HG02642 (cell line): ENCODE results near the gene COPB1.
A peak's percentile ranks its signal among the peaks of the same experiment; 100 is the strongest.

Experiments
- ATAC-seq: cut with Tn5 transposase; IDR thresholded peaks from one replicate; pipeline ENCODE4 v1.9.1; 2021; ENCODE audit warnings: mild to moderate bottlenecking; ENCODE audit not compliant: unreplicated experiment, poor library complexity

The COPB1 gene

DNA sequence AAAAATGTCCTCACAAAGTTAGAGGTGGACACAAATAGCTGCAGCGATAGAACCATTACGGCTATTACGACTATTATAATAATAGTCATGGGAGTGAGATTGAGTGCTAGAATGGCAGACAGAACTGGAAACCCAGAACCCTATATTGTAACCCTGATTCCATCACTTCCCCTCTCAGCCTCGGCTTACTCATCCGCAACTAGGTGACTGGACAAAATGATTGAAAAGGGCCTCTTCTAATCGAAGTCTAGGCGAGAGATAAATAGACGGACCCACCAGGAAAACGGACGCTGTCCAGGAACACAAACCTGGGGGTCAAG is 19.9 kb upstream of the COPB1 start:
- peak; percentile 6 for ATAC-seq

- ATAC-seq = no peak
These were observed 19.2 kb upstream of the COPB1 start for GRCh38 chr11:14518820-14519219.

DNA sequence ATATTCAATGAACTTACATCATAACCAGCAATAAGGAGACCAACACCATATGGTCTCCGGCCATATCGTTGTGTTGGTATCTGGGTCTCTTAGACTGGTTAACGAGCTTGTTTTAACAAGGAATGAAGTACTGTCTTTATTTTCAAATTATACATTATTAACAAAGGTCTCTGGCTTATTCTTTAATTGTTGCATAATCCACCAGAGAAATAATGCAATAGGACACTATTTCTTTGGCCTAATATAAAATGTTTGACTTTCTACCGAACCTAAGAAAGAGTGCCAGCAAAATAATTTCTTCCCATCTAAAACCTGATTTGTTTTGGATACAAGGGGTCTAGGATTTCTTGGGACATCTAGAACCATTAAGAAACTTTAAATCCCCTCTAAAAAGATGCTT is 14.2 kb upstream of the COPB1 start:
- ATAC-seq = no peak

DNA sequence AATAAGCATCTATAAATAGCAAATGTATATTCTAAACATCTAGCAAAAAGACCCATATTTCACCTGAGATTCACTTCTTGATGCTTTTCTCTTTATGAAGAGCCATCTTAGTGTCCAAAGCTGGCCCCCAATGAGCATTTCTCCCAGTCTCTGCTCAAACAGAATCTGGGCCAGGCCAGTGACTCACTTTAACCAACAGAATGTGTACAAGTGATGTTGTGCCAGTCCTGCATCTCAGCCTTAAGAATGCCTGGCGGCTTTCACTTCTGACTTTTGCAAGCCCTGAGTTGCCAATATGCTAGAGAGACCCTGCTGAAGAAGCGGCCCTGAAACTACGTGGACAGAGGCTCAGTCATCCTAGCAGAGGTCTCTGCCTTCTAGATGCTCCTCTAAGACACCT is 6.9 kb upstream of the COPB1 start:
- ATAC-seq = no peak

DNA sequence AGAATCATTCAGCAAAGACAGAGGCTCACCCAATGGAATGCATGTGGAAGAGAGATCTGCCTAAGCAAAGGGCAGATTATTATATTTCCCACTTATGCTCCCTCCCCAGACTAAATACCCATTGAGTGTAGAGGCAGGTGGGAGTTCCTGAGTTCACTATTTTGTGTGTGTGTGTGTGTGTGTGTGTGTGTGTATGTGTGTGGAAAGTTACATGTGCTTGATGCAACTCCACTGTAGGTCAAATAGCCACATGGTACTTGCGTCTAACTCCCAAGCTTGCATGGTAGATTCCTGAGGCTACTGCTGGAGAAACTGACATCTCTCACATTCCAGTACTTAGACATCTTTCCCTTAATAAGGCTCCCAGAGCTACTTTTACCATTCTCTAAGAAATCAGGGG is 3.4 kb upstream of the COPB1 start:
- ATAC-seq = no peak

- ATAC-seq = no peak
These were observed 2.4 kb upstream of the COPB1 start for GRCh38 chr11:14502039-14502438.

- ATAC-seq = peak; percentile 52
These were observed 605 bp upstream of the COPB1 start for GRCh38 chr11:14500181-14500651.

DNA sequence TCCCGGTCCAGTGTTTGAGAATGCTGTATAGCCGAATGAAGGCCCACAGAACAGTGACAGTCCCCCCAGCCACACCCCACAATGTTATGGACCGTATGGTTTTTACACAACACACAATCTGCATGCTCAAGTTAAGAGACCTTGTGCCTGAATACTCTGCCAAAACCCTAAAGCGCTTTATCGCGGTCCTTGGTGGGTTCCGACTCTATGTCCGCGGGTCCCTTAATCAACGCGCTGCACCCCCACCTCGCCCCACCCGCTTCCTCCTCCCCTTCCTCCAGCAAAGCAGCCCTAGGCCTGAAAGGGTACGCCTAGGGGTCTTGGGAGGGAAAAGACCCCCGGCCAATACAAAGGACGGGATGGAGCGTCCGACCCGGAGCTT is 442 bp downstream of the COPB1 start:
- peak; percentile 12 for ATAC-seq

- ATAC-seq = no peak
These were observed 18.9 kb downstream of the COPB1 start for GRCh38 chr11:14480716-14481115.

DNA sequence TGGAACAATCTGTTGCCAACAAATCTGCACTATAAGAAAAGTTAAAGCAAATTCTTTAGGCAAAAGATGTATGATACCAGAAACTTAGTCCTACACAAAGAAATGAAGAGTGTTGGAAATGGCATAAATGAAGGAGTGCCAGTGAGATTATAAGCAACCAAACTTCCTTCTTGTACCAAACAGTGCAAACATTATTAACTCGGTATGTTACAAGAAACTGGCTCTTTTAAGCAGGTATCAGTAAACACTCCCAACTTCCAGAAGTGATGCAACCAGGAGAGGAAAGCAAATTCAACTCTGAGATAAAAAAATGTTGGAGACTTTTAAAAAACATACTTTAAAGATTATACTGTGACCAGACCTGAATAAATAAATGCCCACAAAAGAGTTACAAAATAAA is 28.5 kb downstream of the COPB1 start:
- no peak for ATAC-seq

- ATAC-seq = no peak
These were observed 36.0 kb downstream of the COPB1 start for GRCh38 chr11:14463623-14464022.

DNA sequence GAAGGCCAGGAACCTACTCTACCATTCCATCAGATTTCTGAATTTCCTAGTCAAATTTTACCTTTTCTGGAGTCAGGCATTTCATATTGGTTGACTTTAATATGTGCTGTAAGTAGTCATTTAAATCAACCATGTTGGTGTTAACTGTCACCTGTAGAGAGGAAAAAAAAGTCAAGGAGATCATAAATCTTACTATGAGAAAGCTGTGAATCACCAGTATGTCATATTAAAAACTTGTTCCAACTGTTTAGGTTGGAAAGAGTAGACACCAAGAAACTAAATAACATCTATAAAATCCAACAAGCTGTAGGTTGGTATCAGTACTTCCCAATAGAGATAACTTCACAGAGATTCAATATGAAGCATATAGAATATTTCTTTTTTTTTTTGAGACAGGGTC is 39.5 kb downstream of the COPB1 start:
- ATAC-seq = no peak

DNA sequence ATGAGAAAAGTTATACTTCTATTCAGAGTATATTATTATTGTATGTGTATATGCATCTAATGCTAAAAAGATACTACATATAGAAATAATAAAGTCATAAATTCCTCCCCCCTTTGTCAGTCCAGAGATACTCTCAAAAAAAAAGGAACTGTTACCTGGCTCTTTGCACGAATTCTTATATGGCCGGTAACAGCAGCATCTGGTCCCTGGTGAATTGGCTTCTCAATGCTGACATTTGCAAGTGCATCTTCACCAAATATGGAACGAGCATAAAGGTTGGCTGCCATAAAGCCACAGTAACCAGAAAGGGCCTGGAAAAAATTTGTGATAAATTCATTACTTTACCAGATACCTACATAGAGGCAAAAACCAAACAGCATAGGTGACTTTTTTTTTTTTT is 41.2 kb downstream of the COPB1 start:
- no peak for ATAC-seq

- no peak for ATAC-seq
These were observed 43.8 kb downstream of the COPB1 start for GRCh38 chr11:14455648-14456430.

DNA sequence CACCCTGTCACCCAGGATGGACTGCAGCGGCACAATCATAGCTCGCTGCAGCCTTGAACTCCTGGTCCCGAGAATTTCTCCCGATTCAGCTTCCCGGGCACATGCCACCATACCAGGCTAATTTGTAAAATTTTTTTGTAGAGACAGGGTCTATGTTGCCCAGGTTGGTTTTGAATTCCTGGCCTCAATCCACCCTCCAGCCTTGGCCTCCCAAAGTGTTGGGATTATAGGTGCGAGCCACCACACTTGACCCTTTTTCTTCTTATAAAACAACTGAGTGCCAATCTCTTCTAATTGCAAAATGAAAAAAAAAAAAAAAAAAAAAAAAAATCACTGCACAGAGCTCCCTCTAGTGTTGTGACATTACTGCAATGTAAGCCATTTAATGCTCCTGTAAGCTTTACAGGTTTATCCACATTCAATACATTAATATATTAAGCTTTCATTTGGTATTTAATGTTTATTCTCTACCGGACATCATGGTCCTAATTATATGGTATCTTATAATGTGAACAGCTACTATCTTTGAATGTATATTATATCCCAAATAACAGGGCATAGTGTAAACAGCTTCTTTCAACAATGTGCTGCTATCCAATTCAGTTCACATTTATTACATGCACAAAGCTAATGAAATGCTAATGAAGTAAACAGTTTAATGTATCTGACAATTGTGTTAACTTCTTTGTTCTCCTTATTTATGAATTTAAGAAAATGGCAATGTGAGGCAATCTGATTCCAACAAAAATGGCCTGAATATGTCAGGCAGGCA is 44.6 kb downstream of the COPB1 start:
- ATAC-seq = no peak

- no peak for ATAC-seq
These were observed 47.8 kb downstream of the COPB1 start for GRCh38 chr11:14451825-14452224.

- no peak for ATAC-seq
These were observed 50.3 kb downstream of the COPB1 start for GRCh38 chr11:14449302-14449714.

DNA sequence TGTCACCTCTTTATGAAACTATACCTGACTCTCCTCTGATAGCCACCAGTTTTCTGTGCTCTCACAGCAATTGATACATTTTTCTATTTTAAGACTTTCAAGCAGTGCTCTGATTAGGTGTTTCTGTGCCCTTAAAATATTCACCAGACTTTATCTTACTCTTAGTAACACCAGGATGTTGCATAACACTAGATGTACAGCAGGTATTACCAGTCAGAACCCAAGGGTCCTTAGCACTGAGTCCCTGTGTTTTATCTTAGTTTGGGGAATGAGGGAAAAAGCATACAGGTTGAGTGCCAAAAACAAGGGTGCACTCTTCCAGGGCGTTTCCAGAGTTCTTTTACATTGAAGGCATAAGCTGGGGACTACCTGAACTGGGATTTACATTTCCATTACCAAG is 51.4 kb downstream of the COPB1 start:
- no peak for ATAC-seq

- no peak for ATAC-seq
These were observed 52.9 kb downstream of the COPB1 start for GRCh38 chr11:14446701-14447169.

DNA sequence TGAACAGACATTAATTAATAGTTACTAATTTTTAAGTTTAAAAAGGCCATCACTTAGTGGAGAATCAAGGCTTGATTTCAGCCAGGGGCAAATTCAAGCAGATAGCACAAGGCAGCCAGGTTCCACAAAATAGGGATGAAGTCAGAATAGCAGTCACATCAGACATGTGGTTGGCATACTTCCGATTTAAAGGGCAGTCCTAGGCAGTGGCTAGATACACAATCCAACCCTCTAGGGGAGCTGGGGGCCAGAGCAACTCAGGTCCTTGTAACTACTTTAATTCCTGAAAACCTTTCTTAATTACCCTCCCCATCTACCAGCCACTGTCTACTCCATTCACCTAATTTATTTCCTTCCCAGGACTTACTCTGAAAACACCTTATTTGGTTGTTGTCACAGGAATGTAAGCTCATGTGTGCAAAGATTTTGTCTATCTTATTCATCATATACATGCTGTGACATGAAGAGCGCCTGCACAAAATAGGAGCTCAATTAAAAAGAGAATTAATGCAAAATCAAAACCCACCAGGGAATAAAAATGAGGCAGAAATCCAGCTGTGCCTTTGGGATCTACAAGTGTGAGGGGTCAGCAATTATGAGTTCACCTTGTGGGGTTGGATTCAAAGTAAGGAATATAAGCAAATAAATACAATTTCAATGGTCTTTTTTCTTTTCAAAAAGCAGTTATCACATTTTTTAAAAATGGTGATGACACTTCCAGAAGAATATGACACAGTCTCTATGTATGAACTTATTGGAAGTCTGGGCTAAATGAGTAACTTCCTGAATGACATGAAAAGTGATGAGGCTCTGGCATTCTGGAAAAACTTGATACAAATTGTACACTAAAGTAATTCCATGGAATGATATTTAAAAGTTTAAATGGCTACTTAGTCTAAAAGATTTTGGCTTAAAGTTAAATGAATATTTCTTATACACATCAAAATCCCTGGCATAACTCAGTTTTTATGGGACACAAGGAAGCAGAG is 53.8 kb downstream of the COPB1 start:
- no peak for ATAC-seq
